ENCODE measurements around the gene AMBRA1. TPM values are rescaled to one million over a fixed set of nuclear protein-coding genes. Genes with fewer than 3 reads are reported as not detected.

The AMBRA1 gene
- total RNA-seq, 6 experiments from 2014 or later: 23.2 to 25.9 (median 24.4) TPM

GRCh38 chr11:46429717-46430116 is 164.1 kb downstream of the AMBRA1 start:
- H3K27ac Mint-ChIP-seq: peak overlapping the region; percentile 47
- no peak for TF ChIP-seq CTCF (IDR thresholded peaks at IDR 0.05)
- H3K9me3 Mint-ChIP-seq: no peaks in the 10 kb centered on the region
- H3K36me3 Mint-ChIP-seq (ENCODE audit: low read depth): peaks cover 5% of the 10 kb centered on the region
- no peak overlapping the region for H3K4me3 Mint-ChIP-seq
- peaks cover 20% of the 10 kb centered on the region for H3K4me1 Mint-ChIP-seq (ENCODE audit: low read depth)
- no peak for DNase-seq
- no peaks in the 10 kb centered on the region; the same call in 1 of the 2 replicates for H3K27me3 Mint-ChIP-seq (ENCODE audit: insufficient read depth)

GRCh38 chr11:46427364-46427763 is 166.5 kb downstream of the AMBRA1 start:
- TF ChIP-seq CTCF (IDR thresholded peaks at IDR 0.05): no peak
- H3K4me1 Mint-ChIP-seq (ENCODE audit: low read depth): peaks cover 27% of the 10 kb centered on the region

GRCh38 chr11:46426233-46426991 is 167.4 kb downstream of the AMBRA1 start:
- peaks cover 28% of the 10 kb centered on the region for H3K4me1 Mint-ChIP-seq (ENCODE audit: low read depth)

More at GRCh38 chr11:46427364-46427763, 166.5 kb downstream of the AMBRA1 start:
- Mint-ChIP-seq H3K36me3 (ENCODE audit: low read depth) (peaks cover 5% of the 10 kb centered on the region), H3K4me3 (no peak overlapping the region), H3K27me3 (ENCODE audit: insufficient read depth) (no peaks in the 10 kb centered on the region; the same call in 1 of the 2 replicates), H3K27ac (no peak overlapping the region), H3K9me3 (no peaks in the 10 kb centered on the region)
- no peak for DNase-seq

GRCh38 chr11:46422588-46422987 is 171.2 kb downstream of the AMBRA1 start:
- Mint-ChIP-seq H3K27ac (no peak overlapping the region), H3K4me1 (ENCODE audit: low read depth) (peaks cover 15% of the 10 kb centered on the region), H3K4me3 (no peak overlapping the region), H3K9me3 (no peaks in the 10 kb centered on the region), H3K36me3 (ENCODE audit: low read depth) (peaks cover 7% of the 10 kb centered on the region), H3K27me3 (ENCODE audit: insufficient read depth) (no peaks in the 10 kb centered on the region; the same call in 1 of the 2 replicates)
- no peak for DNase-seq
- no peak for TF ChIP-seq CTCF (IDR thresholded peaks at IDR 0.05)

More at GRCh38 chr11:46426233-46426991, 167.4 kb downstream of the AMBRA1 start:
- no peaks in the 10 kb centered on the region for H3K9me3 Mint-ChIP-seq
- H3K36me3 Mint-ChIP-seq (ENCODE audit: low read depth): peaks cover 2% of the 10 kb centered on the region
- H3K27ac Mint-ChIP-seq: no peak overlapping the region
- no peaks in the 10 kb centered on the region; the same call in 1 of the 2 replicates for H3K27me3 Mint-ChIP-seq (ENCODE audit: insufficient read depth)
- DNase-seq: no peak
- TF ChIP-seq CTCF (IDR thresholded peaks at IDR 0.05): no peak
- H3K4me3 Mint-ChIP-seq: no peak overlapping the region

GRCh38 chr11:46421257-46421880 is 172.5 kb downstream of the AMBRA1 start:
- Mint-ChIP-seq H3K27ac (no peak overlapping the region), H3K9me3 (no peaks in the 10 kb centered on the region), H3K4me3 (no peak overlapping the region), H3K4me1 (ENCODE audit: low read depth) (peaks cover 8% of the 10 kb centered on the region), H3K36me3 (ENCODE audit: low read depth) (peaks cover 7% of the 10 kb centered on the region), H3K27me3 (ENCODE audit: insufficient read depth) (no peaks in the 10 kb centered on the region; the same call in 1 of the 2 replicates)
- DNase-seq: no peak
- no peak for TF ChIP-seq CTCF (IDR thresholded peaks at IDR 0.05)

All from HFFc6 (cell line).